ENCODE results near the gene NDUFA8.
"Not testable (repeated sequence)": the region's sequence is repeated elsewhere in the genome, so short reads cannot be mapped to it uniquely, and the experiment has no call there.

Gene NDUFA8

GRCh38 chr9:122119721-122120120 lies 39.9 kb downstream of the NDUFA8 start:
- no peak for TF ChIP-seq CTCF (conservative IDR thresholded peaks at IDR 0.05; ENCODE audit: control insufficient read depth, insufficient read depth, low read depth, low read length)
- no peak for DNase-seq (ENCODE audit: low read depth)
- no peak overlapping the region for H3K4me3 ChIP-seq (ENCODE audit: control insufficient read depth, low read depth, low read length)

- TF ChIP-seq CTCF (conservative IDR thresholded peaks at IDR 0.05; ENCODE audit: control insufficient read depth, insufficient read depth, low read depth, low read length) = no peak
- DNase-seq (ENCODE audit: low read depth) = no peak
- no peak overlapping the region for H3K4me3 ChIP-seq (ENCODE audit: control insufficient read depth, low read depth, low read length)
These were observed 40.4 kb downstream of the NDUFA8 start for GRCh38 chr9:122119166-122119521.

- no peak overlapping the region for H3K4me3 ChIP-seq (ENCODE audit: control insufficient read depth, low read depth, low read length)
These were observed 41.0 kb downstream of the NDUFA8 start for GRCh38 chr9:122118343-122119165.

GRCh38 chr9:122117241-122117640 lies 42.3 kb downstream of the NDUFA8 start:
- DNase-seq (ENCODE audit: low read depth); H3K4me3 ChIP-seq (ENCODE audit: control insufficient read depth, low read depth, low read length): not testable (repeated sequence)

More at GRCh38 chr9:122118343-122119165, 41.0 kb downstream of the NDUFA8 start:
- no peak for TF ChIP-seq CTCF (conservative IDR thresholded peaks at IDR 0.05; ENCODE audit: control insufficient read depth, insufficient read depth, low read depth, low read length)
- DNase-seq (ENCODE audit: low read depth) = no peak

- DNase-seq (ENCODE audit: low read depth) = no peak
- H3K4me3 ChIP-seq (ENCODE audit: control insufficient read depth, low read depth, low read length) = no peak overlapping the region
- no peak for TF ChIP-seq CTCF (conservative IDR thresholded peaks at IDR 0.05; ENCODE audit: control insufficient read depth, insufficient read depth, low read depth, low read length)
These were observed 43.0 kb downstream of the NDUFA8 start for GRCh38 chr9:122116448-122117173.

- no peak for DNase-seq (ENCODE audit: low read depth)
- no peak for TF ChIP-seq CTCF (conservative IDR thresholded peaks at IDR 0.05; ENCODE audit: control insufficient read depth, insufficient read depth, low read depth, low read length)
- no peak overlapping the region for H3K4me3 ChIP-seq (ENCODE audit: control insufficient read depth, low read depth, low read length)
These were observed 43.5 kb downstream of the NDUFA8 start for GRCh38 chr9:122116040-122116439.

Measured in fibroblast of mammary gland (primary cell).